Gastroesophageal sphincter (tissue), 4 donors: ENCODE measurements around the gene PRKAR1B. TPM values are rescaled to one million over a fixed set of nuclear protein-coding genes. Genes with fewer than 3 reads are reported as not detected.
A peak's percentile ranks its signal among the peaks of the same experiment; 100 is the strongest.

ENCODE experiments used
- ATAC-seq: fragments of 150-250 bp; one replicate; pipeline ENCODE4 v1.9.1; 2016; ENCODE audit warnings: mild to moderate bottlenecking, moderate library complexity
- H3K27ac ChIP-seq, 4 donors: fragments of 200-600 bp; sonication (generic) in 3 of 4; 1 replicate in 3 of 4; 2 replicates in 1 of 4; pipeline ENCODE4 v1.5.1; 2016 to 2019
- H3K27me3 ChIP-seq: fragments of 200-600 bp; sonication (generic); one replicate; pipeline ENCODE4 v1.5.1; 2019
- H3K36me3 ChIP-seq, 2 donors: fragments of 200-600 bp; sonication (generic); one replicate each; pipeline ENCODE4 v1.5.1; 2019; ENCODE audit warnings: control low read depth in 1 of 2
- H3K4me1 ChIP-seq, 3 donors: fragments of 200-600 bp; sonication (generic); 1 replicate in 2 of 3; 2 replicates in 1 of 3; pipeline ENCODE4 v1.5.1; 2016 to 2019; ENCODE audit warnings: control low read depth in 2 of 3
- H3K4me3 ChIP-seq, 2 donors: fragments of 200-600 bp; sonication (generic); one replicate each; pipeline ENCODE4 v1.5.1; 2019; ENCODE audit warnings: mild to moderate bottlenecking in 1 of 2, moderate library complexity in 1 of 2
- H3K9me3 ChIP-seq, 3 donors: fragments of 200-600 bp; sonication (generic); one replicate each; pipeline ENCODE4 v1.5.1; 2017 to 2019; ENCODE audit warnings: control low read depth in 2 of 3
- CTCF ChIP-seq, 4 experiments: fragments of 200-600 bp in 2 of 4; fragments of 450-650 bp in 2 of 4; sonication (generic) in 1 of 4; IDR thresholded peaks; one replicate each; pipeline ENCODE4 v1.5.1; 2017 to 2019; ENCODE audit warnings: antibody characterized with exemption in 4 of 4, mild to moderate bottlenecking in 2 of 4, moderate library complexity in 2 of 4
- EP300 ChIP-seq: sonication (generic); formaldehyde crosslinking; IDR thresholded peaks from one replicate; pipeline ENCODE4 v1.6.1; 2017; ENCODE audit warnings: antibody characterized with exemption, mild to moderate bottlenecking
- POLR2A ChIP-seq, 2 donors: fragments of 450-650 bp; IDR thresholded peaks; one replicate each; pipeline ENCODE4 v1.6.1; 2017; ENCODE audit warnings: antibody characterized with exemption in 2 of 2, mild to moderate bottlenecking in 2 of 2, moderate library complexity in 1 of 2
- POLR2AphosphoS5 ChIP-seq: sonication (generic); formaldehyde crosslinking; IDR thresholded peaks from one replicate; pipeline ENCODE4 v1.6.1; 2017; ENCODE audit warnings: antibody characterized with exemption
- WGBS, 2 donors: methylation state at CpG; one replicate each; pipeline ENCODE4 v1.1.5; 2018; ENCODE audit warnings: low coverage in 1 of 2; 5-methylcytosine and 5-hydroxymethylcytosine counted together
- total RNA-seq, 4 donors: library from RNA; depleted of rRNA; stranded (reverse); fragments of >200 nt; gene quantifications; one replicate each; pipeline ENCODE4 v1.1.0, GENCODE V29; 2016

The PRKAR1B gene
- total RNA-seq, 4 donors from 2014 or later = 11.6 to 39.1 (median 24.8) TPM

- 89 to 100% methylated on average over 1 to 2 of the region's 3 CpGs for WGBS, 2 donors
- no peak for ATAC-seq
These were observed 159.7 kb downstream of the PRKAR1B start for GRCh38 chr7:567305-567883.

GRCh38 chr7:566100-566499 lies 161.0 kb downstream of the PRKAR1B start:
- H3K27ac ChIP-seq = no peak overlapping the region
- H3K27me3 ChIP-seq = no peaks in the 10 kb centered on the region
- H3K9me3 ChIP-seq = no peaks in the 10 kb centered on the region
- TF ChIP-seq POLR2A (IDR thresholded peaks at IDR 0.05) = no peak
- TF ChIP-seq POLR2AphosphoS5 = no peak
- no peak for TF ChIP-seq CTCF (IDR thresholded peaks at IDR 0.05)
- no peak for TF ChIP-seq EP300
- H3K4me3 ChIP-seq = no peak overlapping the region
- no peaks in the 10 kb centered on the region for H3K36me3 ChIP-seq
- peaks cover 0 to 11% (median 0%) of the 10 kb centered on the region in 3 donors for H3K4me1 ChIP-seq
- 92 to 100% methylated on average over 1 of the region's 1 CpG for WGBS, 2 donors
- ATAC-seq = no peak

More at GRCh38 chr7:567305-567883, 159.7 kb downstream of the PRKAR1B start:
- Histone ChIP-seq H3K9me3 (no peaks in the 10 kb centered on the region), H3K4me1 (peaks cover 0 to 11% (median 0%) of the 10 kb centered on the region in 3 donors), H3K4me3 (no peak overlapping the region), H3K36me3 (no peaks in the 10 kb centered on the region), H3K27ac (no peak overlapping the region), H3K27me3 (no peaks in the 10 kb centered on the region)
- TF ChIP-seq POLR2AphosphoS5 (no peak), EP300 (no peak), CTCF (IDR thresholded peaks at IDR 0.05) (no peak), POLR2A (IDR thresholded peaks at IDR 0.05) (no peak)

GRCh38 chr7:564176-564865 lies 162.8 kb downstream of the PRKAR1B start:
- H3K4me3 ChIP-seq = no peak overlapping the region
- ATAC-seq = peak; percentile 11
- H3K27me3 ChIP-seq = no peaks in the 10 kb centered on the region
- H3K4me1 ChIP-seq = peaks cover 0 to 11% (median 0%) of the 10 kb centered on the region in 3 donors
- H3K27ac ChIP-seq = no peak overlapping the region
- 70% methylated on average over 4 of the region's 26 CpGs; no CpG with 5 or more reads in 1 of the 2 donors for WGBS, 2 donors
- TF ChIP-seq POLR2A (IDR thresholded peaks at IDR 0.05) (no peak), EP300 (no peak), POLR2AphosphoS5 (no peak), CTCF (IDR thresholded peaks at IDR 0.05) (no peak)
- no peaks in the 10 kb centered on the region for H3K9me3 ChIP-seq
- no peaks in the 10 kb centered on the region for H3K36me3 ChIP-seq

- Histone ChIP-seq H3K27me3 (no peaks in the 10 kb centered on the region), H3K9me3 (no peaks in the 10 kb centered on the region), H3K4me3 (no peak overlapping the region), H3K36me3 (no peaks in the 10 kb centered on the region), H3K27ac (no peak overlapping the region), H3K4me1 (peaks cover 0 to 7% (median 0%) of the 10 kb centered on the region in 3 donors)
- ATAC-seq = no peak
- 87 to 93% methylated on average over 5 to 7 of the region's 11 CpGs for WGBS, 2 donors
- TF ChIP-seq POLR2A (IDR thresholded peaks at IDR 0.05) = no peak
- TF ChIP-seq POLR2AphosphoS5 = no peak
- TF ChIP-seq EP300 = no peak
- no peak for TF ChIP-seq CTCF (IDR thresholded peaks at IDR 0.05)
These were observed 163.4 kb downstream of the PRKAR1B start for GRCh38 chr7:563629-564170.
